Activated CD4-positive, alpha-beta T cell treated with anti-CD3 and anti-CD28 coated beads, Interleukin-2, amount 10 ng/mL, durations not matched to agents 24 days and 14 days (primary cell): ENCODE results near the gene SYCE1. TPM values are rescaled to one million over a fixed set of nuclear protein-coding genes. Genes with fewer than 3 reads are reported as not detected.
A peak's percentile ranks its signal among the peaks of the same experiment; 100 is the strongest.
"Not testable (repeated sequence)": the region's sequence is repeated elsewhere in the genome, so short reads cannot be mapped to it uniquely, and the experiment has no call there.

Experiments used
- DNase-seq: peaks from one replicate; pipeline ENCODE4 v3.0.0; 2022
- H3K27ac Mint-ChIP-seq: one replicate; pipeline ENCODE4 v1.8.0; 2022; ENCODE audit warnings: mild to moderate bottlenecking, mixed read lengths
- H3K27me3 Mint-ChIP-seq: one replicate; pipeline ENCODE4 v1.8.0; 2022; ENCODE audit warnings: mixed read lengths
- H3K36me3 Mint-ChIP-seq: one replicate; pipeline ENCODE4 v1.8.0; 2022; ENCODE audit warnings: low read depth, mild to moderate bottlenecking, mixed read lengths
- H3K4me1 Mint-ChIP-seq: one replicate; pipeline ENCODE4 v1.8.0; 2021; ENCODE audit warnings: mixed read lengths
- H3K4me3 Mint-ChIP-seq: one replicate; pipeline ENCODE4 v1.8.0; 2022; ENCODE audit warnings: mild to moderate bottlenecking, moderate library complexity, mixed read lengths
- H3K9me3 Mint-ChIP-seq: one replicate; pipeline ENCODE4 v1.8.0; 2021; ENCODE audit warnings: mixed read lengths
- intact Hi-C: fragments of 100-400 bp; cut with micrococcal nuclease; formaldehyde crosslinking; loops from one replicate; pipeline ENCODE4 v1.15.1; 2023
- total RNA-seq: library from RNA; stranded (reverse); gene quantifications from 2 replicates; pipeline ENCODE4 v1.2.3, GENCODE V29; 2022

The SYCE1 gene, protein sequence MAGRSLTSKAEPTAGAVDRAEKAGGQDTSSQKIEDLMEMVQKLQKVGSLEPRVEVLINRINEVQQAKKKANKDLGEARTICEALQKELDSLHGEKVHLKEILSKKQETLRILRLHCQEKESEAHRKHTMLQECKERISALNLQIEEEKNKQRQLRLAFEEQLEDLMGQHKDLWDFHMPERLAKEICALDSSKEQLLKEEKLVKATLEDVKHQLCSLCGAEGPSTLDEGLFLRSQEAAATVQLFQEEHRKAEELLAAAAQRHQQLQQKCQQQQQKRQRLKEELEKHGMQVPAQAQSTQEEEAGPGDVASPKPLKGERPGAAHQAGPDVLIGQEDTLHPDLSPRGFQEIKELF
- 0.37 and 0.38 TPM in 2 replicates for total RNA-seq

DNA sequence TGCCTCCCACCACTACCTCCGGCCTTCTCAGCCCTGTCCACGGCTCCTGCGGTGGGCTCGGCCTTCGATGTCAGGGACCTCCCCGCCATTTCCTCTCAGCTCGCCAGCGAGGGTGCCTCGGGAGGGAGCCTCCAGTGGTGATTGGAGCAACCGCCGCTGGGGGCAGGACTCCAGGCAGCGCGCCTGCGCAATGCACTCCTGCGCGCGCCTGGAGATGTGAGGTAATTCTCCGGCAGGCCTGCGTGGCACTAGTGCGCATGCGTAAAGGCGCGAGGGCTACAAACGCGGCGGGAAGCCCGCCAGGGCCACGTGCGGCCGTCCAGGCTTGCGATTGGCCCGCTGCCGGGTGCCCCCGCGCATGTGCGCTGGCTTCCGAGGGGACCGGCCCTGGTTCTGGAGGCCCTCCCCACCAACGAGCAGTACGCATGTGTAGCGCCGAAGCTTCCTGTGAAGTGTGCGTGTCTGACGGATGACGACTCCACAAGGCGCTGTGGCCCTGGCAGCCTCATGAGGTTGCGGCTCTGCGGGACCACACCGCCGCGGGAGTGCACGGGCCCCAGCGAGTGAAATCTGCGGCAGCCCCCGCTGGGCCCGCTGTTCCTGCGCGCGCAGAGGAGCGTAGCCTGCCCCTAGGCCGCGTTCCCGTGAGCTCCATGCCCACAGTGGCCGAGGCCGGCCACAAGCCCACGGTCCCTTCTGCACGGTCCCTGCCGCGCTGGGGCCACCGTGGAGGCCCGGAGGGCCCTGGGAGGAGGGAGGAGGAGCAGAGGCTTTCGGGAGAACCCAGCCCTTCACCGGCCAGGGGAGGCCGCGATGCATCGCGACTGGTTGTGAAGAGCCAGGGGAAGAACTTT is at the start of gene SYCE1:
Gene SYCE1 (minus strand): TSS at position 143 of the 854 bp plus-strand sequence. CDS start 54 bp downstream, at position 89.
- Mint-ChIP-seq H3K4me1 (no peaks in the 10 kb centered on the region), H3K9me3 (peaks cover 4% of the 10 kb centered on the region), H3K27me3 (peaks cover 4% of the 10 kb centered on the region), H3K27ac (no peak within 1 kb of the TSS), H3K36me3 (no peaks in the 10 kb centered on the region), H3K4me3 (no peak within 1 kb of the TSS)
- intact Hi-C loops: no loop called here
- DNase-seq: peak; percentile 64

DNA sequence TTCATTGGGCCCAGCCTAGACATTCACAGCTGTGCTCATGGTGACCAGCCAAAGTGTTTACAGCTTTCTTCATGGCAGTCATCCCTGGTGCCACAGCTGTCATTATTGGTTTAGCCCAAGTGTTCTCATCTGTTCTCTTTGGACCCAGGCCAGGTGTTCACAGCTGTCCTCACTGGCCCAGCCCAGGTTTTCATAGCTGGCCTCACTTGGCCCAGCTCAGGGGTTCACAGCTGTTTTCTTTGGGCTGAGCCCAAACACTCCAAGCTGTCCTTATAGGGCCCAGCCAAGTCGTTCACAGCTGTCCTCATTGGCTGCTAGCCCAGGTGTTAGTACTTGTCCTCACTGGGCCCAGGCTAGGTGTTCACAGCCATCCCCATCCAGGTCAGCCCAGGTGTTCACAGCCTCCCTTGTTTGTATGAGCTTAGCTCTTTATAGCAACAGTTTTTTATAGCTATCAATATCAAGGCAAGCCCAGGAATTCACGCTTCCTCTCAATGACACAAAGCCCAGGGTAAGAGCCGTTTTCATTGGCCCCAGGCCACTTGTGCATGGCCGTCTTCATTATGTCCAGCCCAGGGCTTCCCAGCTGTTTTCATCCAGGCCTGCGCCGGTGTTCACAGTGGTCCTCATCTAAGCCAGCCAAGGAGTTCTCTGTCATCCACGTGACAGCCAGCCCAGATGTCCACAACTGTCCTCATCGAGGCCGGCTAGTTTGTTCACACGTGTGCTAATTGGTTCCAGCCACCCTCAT is 49.6 kb upstream of the SYCE1 start:
- Mint-ChIP-seq H3K4me1 (no peaks in the 10 kb centered on the region), H3K36me3 (no peaks in the 10 kb centered on the region), H3K4me3 (no peak overlapping the region), H3K27me3 (peaks cover 12% of the 10 kb centered on the region), H3K9me3 (no peaks in the 10 kb centered on the region), H3K27ac (no peak overlapping the region)
- intact Hi-C loops: no loop called here
- DNase-seq: no peak

DNA sequence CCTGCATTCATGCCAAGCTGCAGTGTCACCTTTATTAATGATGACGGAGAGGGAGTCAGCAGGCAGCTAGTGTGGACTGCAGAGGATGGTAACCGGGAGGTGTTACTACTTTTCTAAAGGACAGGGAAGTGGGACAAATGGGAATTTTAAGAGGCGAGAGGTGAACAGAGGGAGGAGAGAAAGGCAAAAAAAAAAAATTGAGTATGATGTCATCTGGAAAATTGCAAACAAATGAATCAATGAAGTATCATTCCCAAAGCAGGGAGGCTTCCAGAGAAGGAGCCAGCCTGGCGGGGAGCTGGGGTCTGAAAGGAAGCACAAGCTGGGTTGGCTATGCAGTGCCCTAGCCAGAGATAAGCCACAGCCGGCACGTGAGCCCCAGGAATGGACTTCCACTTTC is 48.3 kb upstream of the SYCE1 start:
- H3K4me3 Mint-ChIP-seq: no peak overlapping the region
- peaks cover 14% of the 10 kb centered on the region for H3K27me3 Mint-ChIP-seq
- H3K27ac Mint-ChIP-seq: no peak overlapping the region
- intact Hi-C loops: no loop called here
- H3K36me3 Mint-ChIP-seq: no peaks in the 10 kb centered on the region
- peaks cover 1% of the 10 kb centered on the region for H3K4me1 Mint-ChIP-seq
- H3K9me3 Mint-ChIP-seq: no peaks in the 10 kb centered on the region
- DNase-seq: no peak

DNA sequence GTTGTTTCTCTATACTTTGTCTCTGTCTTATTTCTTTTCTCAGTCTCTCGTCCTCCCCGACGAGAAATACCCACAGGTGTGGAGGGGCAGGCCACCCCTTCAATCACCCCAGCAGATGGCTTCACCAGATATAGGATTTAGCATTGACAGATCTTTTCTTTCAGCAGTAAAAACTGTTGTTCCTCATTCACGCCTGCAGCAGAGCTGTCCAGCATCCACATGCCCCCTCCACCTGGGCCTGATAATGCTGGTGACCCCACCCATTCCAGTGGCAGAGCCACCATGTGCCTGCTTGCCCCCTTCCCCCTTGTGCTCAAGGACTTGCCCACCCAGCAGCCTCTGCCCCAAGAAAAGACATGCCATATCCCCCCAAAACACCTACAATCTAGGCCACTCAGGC is 45.7 kb upstream of the SYCE1 start:
- DNase-seq: no peak
- H3K27ac Mint-ChIP-seq: no peak overlapping the region
- H3K4me3 Mint-ChIP-seq: no peak overlapping the region
- H3K27me3 Mint-ChIP-seq: peaks cover 24% of the 10 kb centered on the region
- H3K4me1 Mint-ChIP-seq: peaks cover 1% of the 10 kb centered on the region
- intact Hi-C loops: no loop called here
- H3K9me3 Mint-ChIP-seq: peaks cover 4% of the 10 kb centered on the region
- no peaks in the 10 kb centered on the region for H3K36me3 Mint-ChIP-seq

DNA sequence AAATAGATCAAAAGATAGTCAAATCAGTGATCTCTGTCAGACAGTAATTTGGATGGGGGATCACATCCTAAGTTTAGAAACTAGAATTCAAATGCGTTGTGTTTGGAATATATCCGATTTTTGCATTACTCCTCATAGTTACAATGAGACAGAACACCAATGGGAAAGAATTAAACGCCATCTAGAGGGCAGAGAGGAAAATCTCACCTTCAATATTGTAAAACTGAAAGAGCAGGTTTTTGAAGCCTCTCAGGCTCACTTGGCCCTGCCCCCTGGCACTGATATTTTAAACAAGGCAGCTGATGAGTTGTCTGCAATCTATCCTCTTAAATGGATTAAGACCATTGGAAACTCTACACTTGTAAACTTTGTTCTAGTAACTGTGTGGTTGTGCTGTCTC is 43.5 kb upstream of the SYCE1 start:
- Mint-ChIP-seq H3K36me3 (no peaks in the 10 kb centered on the region), H3K27ac (no peak overlapping the region), H3K4me1 (peaks cover 1% of the 10 kb centered on the region), H3K4me3 (no peak overlapping the region), H3K9me3 (peaks cover 4% of the 10 kb centered on the region), H3K27me3 (peaks cover 36% of the 10 kb centered on the region)
- no peak for DNase-seq
- intact Hi-C loops: no loop called here

DNA sequence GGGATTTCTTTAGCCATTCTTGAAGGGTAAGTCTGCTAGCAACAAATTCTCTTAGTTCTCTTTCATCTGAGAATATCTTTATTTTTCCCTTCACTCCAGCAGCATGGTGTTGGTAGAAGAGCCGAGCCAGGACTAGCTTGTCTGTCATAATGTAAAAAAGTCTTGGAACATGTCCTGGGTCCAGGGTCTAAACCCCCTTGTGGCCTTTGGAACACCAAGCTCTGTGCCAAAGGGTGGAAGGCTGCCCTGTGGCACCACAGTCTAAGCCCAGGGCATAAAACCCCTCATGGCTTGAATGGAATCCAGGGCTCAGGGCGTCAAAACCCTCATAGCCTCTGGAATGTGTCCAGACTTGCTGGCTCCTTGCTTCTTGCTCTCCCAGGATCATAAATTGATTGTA is 38.1 kb upstream of the SYCE1 start:
- DNase-seq, intact Hi-C loops, H3K36me3 Mint-ChIP-seq, H3K27ac Mint-ChIP-seq, H3K9me3 Mint-ChIP-seq, H3K4me3 Mint-ChIP-seq, H3K4me1 Mint-ChIP-seq: not testable (repeated sequence)
- peaks cover 33% of the 10 kb centered on the region for H3K27me3 Mint-ChIP-seq

DNA sequence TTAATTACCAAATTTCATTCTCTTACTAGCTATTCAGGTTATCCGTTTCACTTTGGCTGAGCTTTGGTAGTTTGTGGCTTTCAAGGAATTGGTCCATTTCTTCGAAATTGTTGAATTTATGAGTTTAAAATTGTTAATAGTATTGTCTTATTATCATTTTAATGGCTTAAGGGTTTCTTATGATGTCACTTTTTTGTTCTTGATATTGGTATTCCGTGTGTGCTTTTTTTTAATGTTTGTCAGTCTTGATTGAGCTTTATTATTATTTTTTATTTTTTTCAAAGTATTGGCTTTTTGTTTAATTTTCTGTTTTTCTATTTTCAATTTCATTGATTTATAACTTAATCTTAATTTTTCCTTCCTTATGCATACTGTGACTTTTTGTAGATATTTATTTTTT is 35.3 kb upstream of the SYCE1 start:
- no peak for DNase-seq
- Mint-ChIP-seq H3K4me3 (no peak overlapping the region), H3K27me3 (peaks cover 35% of the 10 kb centered on the region), H3K27ac (no peak overlapping the region), H3K36me3 (no peaks in the 10 kb centered on the region), H3K4me1 (no peaks in the 10 kb centered on the region), H3K9me3 (no peaks in the 10 kb centered on the region)
- intact Hi-C loops: no loop called here

DNA sequence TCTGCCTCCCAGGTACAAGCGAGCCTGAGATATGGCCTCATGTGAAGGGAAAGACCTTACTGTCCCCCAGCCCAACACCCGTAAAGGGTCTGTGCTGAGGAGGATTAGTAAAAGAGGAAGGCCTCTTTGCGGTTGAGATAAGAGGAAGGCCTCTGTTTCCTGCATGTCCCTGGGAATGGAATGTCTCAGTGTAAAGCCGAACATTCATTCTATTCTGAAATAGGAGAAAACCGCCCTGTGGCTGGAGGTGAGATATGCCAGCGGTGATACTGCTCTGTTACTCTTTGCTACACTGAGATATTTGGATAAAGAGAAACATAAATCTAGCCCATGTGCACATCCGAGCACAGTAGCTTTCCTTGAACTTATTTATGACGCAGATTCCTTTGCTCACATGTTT is 34.5 kb upstream of the SYCE1 start:
- H3K27ac Mint-ChIP-seq, H3K9me3 Mint-ChIP-seq, intact Hi-C loops: not testable (repeated sequence)

DNA sequence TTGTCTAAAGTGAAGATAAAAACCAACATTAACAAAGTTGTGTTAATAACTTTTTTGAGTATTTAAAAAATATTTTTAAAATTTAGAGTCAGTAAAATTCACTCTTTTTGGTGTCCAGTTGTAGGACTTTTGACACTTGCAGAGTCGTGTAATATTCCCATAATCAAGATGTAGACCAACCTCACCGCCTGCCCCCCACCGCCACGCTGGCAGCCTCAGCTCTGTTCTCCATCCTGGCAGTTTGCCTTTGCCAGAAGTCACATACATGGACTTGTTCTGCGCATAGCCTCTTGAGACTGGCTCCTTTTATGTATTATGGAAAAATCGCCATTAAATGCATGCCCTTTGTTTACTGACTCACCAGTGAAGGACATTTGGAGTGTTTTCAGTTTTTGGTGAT is 27.3 kb upstream of the SYCE1 start:
- Mint-ChIP-seq H3K4me3 (no peak overlapping the region), H3K4me1 (no peaks in the 10 kb centered on the region), H3K36me3 (no peaks in the 10 kb centered on the region), H3K9me3 (no peaks in the 10 kb centered on the region), H3K27me3 (peaks cover 21% of the 10 kb centered on the region), H3K27ac (no peak overlapping the region)
- intact Hi-C loops: no loop called here
- DNase-seq: no peak

More for the DNA sequence above, 34.5 kb upstream of the SYCE1 start:
- not testable (repeated sequence) for H3K36me3 Mint-ChIP-seq, DNase-seq, H3K4me3 Mint-ChIP-seq, H3K4me1 Mint-ChIP-seq
- H3K27me3 Mint-ChIP-seq: peaks cover 35% of the 10 kb centered on the region

DNA sequence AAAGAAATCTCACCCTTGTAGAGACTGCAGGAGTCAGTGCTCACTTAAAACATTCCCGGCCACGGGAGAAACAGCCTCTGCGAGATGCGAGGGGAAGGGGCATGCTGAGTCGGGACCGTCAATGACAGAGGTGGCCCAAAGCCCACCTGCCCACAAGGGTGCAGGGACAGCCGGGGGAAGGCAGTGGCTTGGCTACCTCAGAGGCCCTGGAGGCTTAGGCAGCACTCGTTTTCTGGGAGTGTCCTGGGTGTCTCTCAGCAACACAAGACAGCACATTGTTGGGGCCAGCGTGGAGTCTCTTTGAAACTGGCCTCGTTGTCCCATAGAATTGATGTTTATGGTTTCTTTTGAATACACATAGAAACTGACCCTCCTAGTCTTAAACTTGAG is 25.6 kb upstream of the SYCE1 start:
- no peak for DNase-seq
- intact Hi-C loops: no loop called here
- Mint-ChIP-seq H3K36me3 (no peaks in the 10 kb centered on the region), H3K4me3 (no peak overlapping the region), H3K27me3 (peaks cover 15% of the 10 kb centered on the region), H3K9me3 (no peaks in the 10 kb centered on the region), H3K27ac (no peak overlapping the region), H3K4me1 (no peaks in the 10 kb centered on the region)

DNA sequence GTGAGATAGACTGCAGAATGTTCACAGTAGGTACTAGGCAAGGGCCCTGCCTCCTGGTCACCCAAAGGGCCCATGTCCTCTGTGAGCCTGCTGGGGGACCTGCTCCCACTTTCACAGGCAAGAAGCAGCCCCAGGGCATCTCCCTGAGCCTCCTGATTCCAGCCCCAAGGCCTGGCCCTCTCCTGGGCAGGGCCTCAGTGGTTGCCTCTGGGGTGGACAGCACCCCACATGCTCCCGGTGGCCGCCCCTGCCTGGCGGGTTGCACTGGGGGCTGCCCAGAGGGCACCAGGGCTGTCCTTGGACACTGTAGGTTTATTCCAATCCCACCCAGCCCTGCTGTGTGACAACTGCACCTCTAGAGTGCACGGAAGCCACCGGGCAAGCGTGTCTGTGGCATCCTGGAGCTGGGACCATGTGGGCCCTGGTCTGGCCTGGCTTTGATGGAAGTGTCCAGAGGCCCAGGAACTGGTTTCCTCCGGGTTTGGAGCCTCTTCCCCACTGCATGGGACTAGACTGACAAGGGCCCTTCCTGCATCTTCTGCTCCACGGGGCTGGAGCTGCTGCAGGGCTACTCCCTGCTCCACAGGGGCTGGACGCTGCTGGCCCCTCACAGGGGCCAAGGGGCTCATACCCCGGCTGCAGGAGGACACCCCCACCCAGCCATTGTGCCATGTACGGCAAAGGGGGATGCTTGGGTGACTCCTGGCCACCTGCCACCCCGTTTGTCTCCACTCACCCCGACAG is 25.0 kb upstream of the SYCE1 start:
- H3K4me1 Mint-ChIP-seq: no peaks in the 10 kb centered on the region
- intact Hi-C loops: no loop called here

DNA sequence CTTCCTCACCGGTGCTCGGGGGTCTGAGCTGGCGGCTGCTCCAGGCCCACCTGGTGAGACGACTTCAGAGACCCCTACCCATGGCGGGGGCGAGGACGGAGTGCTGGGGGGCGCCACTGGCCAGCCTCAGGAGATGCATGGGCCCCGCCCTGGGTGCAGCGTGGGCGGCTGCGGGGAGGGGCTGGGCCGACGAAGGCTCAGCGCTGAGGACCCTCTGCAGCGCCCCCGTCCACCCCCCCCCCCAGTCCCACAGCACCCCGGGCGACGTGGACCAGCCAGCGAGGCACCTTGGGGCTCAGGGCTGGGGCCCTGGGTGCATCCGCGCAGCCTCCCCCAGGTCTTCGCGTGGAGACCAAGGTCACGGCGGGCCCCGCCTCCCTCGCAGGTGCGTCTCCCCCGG is 11.7 kb upstream of the SYCE1 start:
- DNase-seq, H3K4me3 Mint-ChIP-seq: not testable (repeated sequence)

More for the DNA sequence above, 25.0 kb upstream of the SYCE1 start:
- Mint-ChIP-seq H3K27ac (no peak overlapping the region), H3K36me3 (no peaks in the 10 kb centered on the region), H3K27me3 (peaks cover 14% of the 10 kb centered on the region), H3K4me3 (no peak overlapping the region), H3K9me3 (no peaks in the 10 kb centered on the region)
- DNase-seq: no peak

DNA sequence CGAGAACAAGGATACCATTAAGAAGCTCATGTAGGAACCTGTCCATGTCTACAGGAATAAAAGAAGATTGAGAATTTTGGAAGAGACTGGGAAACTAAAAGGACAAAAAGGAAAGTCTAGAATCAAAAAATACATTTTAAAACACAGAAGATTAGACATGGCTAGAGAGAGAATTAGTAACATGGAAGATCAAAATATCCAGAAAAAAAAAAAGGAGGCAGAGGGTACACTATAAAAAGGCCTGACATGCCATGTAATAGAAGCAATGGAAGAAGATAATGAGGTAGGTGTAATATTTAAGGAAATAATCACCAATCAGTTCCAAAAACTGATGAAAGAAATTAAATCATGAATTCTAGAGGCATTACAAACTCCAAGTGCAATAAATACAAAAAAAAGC is 8.1 kb upstream of the SYCE1 start:
- H3K4me3 Mint-ChIP-seq, H3K36me3 Mint-ChIP-seq, H3K27me3 Mint-ChIP-seq, intact Hi-C loops, DNase-seq, H3K9me3 Mint-ChIP-seq, H3K27ac Mint-ChIP-seq, H3K4me1 Mint-ChIP-seq: not testable (repeated sequence)

More for the DNA sequence above, 11.7 kb upstream of the SYCE1 start:
- H3K9me3 Mint-ChIP-seq, H3K4me1 Mint-ChIP-seq, H3K27ac Mint-ChIP-seq, intact Hi-C loops, H3K27me3 Mint-ChIP-seq, H3K36me3 Mint-ChIP-seq: not testable (repeated sequence)
